NCI-H2196 (cell line): ENCODE results near the gene IGF2BP2.
"Not testable (repeated sequence)": the region's sequence is repeated elsewhere in the genome, so short reads cannot be mapped to it uniquely, and the experiment has no call there.

Experiments
- DNase-seq: peaks from one replicate; lab custom pipeline; 2025; ENCODE audit not compliant: unreplicated experiment; lab: John Stamatoyannopoulos, UW

The IGF2BP2 gene

GRCh38 chr3:185647134-185647879 is 177.5 kb downstream of the IGF2BP2 start:
- no peak for DNase-seq

DNA sequence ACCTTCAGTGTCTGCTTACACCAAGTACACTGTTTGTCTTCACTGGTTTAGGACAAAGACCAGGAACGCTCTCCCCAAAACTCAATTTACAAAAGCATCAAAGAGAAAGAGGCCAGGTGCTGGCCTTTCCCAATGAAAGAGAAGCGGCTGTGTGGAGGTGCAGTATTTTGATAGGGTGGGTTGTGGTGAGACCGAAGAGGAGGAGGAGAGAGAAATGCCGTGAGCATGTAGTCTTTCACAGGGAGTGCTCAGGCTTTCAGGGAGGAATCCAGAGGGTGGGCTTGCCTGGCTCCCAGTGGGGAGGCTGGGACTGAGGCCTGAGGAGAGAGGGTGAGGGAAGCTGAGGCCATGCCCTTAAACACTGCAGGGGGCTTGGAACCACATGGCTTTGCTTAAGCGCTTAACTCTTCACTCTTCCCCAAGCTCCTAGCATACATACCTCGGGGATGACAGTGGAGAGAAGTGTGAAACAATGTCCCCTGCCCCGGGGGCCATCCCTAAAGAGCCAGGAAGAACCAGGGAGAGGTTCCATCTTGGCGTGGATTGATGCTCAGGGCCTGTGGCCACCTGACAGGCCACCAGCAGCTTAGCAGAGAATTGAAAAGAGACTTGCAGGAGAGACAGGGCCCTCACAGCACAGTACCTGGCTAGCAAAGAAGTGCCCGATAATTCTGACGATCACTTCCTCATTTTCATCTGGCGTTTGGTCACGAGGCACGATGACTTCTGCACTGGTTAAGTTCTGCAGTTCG is 178.3 kb downstream of the IGF2BP2 start:
- DNase-seq, result no peak

DNA sequence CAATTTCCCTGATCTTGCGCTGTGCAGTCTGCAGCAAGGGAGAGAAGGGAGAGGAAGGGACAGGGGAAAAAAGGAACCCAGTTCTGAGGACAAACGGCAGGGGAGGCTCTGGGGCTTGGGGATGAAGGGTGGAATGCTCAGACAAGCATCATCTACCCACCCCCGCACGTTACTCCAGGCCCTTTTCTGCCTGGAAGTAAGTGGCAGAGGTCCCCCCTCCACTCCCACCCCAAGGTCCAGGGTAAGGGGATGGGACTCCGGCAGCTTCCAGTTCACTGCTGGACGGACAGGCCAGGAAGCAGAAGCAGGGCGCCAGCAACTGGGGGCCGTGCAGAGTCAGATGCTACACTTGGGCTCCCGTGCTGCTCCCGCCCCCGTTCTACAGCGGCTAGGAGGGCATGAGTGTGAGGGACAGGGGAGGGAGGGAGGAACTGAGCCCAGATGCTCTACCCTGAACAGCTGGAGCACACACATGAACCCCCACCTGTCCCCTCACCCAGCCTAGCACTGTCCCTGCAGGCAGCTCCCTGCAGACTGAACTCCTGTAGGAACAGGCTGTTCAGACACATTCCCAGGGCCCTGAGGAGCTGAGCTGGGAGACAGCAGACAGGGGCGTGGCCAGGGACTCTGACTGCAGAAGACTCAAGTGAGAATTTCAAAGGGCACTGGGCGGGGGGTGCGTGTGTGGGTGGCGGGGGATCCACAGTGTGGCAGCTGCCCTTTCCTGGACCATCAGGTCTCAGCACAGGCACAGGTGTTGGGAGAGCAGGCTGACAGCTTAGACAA is 179.1 kb downstream of the IGF2BP2 start:
- DNase-seq, result no peak

GRCh38 chr3:185645191-185645590 is 179.7 kb downstream of the IGF2BP2 start:
- not testable (repeated sequence) for DNase-seq

DNA sequence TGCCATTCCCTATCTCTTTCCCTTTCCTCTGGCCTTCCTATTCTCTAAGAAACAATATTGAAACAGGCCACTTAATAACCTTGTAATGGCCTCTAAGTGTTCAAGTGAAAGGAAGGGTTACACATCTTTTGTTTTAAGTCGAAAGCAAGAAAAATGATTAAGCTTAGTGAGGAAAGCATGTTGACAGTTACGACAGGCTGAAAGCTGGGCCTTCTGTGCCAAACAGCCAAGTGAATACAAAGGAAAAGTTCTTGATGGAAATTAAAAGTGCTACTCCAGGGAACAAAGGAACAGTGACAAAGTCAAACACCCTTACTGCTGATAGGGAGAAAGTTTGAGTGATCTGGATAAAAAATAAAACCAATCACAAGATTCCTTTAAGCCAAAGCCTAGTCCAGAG is 184.5 kb downstream of the IGF2BP2 start:
- no peak for DNase-seq

GRCh38 chr3:185639632-185640206 is 185.1 kb downstream of the IGF2BP2 start:
- DNase-seq, result no peak

- DNase-seq, result not testable (repeated sequence)
Measured at GRCh38 chr3:185638651-185639050, 186.2 kb downstream of the IGF2BP2 start.

- no peak for DNase-seq
Measured at GRCh38 chr3:185637388-185637787, 187.5 kb downstream of the IGF2BP2 start.

DNA sequence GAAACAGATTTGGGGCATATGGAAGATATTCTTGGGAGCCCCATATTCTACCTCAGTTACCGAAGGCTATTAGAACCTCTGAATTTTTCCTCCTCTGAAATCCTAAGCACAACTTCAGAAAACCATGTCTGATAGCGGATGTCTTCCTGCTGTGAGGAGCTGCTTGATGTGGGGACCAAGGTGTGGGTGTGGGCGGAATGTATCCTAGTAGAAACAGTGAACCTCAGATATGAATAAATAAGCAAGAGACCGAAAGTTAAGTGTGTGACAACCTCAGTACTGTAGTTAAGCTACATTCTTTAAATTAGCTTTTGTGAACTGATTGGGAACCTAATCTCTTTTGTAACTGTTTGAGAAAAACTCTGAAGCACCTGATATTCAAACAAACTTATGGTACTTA is 191.8 kb downstream of the IGF2BP2 start:
- no peak for DNase-seq

DNA sequence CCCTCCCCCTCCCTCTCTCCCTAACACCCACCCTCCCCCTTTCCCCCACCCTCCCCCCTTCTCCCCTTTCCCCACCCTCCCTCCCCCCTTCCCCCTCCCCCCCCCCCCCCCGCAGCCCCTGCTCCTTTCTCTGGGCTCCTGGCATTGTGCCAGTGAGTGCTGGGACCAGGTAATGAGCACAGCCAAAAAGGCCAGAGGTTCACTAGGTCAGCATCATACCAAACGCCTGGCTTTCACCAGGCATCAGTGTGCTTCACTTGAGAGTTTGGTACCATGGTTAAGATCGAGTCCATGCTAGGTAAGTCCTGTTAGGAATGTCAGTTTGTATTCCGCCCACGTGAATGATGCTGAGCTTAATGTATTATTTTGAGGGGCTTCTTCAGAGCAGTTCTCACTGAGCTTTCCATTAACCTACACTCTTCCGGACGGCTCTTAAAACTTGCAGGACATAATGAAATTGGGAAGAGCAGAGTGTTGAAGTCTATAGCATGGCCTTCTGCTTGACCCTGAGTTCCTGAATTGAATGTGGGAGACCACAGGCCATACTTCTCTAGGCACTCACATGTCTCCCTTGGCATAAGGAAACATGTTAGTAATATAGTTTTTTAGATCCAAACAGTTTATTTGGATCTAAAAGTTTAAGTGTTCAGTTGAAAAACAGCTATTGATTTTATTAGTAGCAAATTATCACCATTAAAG is 193.2 kb downstream of the IGF2BP2 start:
- DNase-seq, result no peak

- no peak for DNase-seq
Measured at GRCh38 chr3:185631108-185631507, 193.7 kb downstream of the IGF2BP2 start.

DNA sequence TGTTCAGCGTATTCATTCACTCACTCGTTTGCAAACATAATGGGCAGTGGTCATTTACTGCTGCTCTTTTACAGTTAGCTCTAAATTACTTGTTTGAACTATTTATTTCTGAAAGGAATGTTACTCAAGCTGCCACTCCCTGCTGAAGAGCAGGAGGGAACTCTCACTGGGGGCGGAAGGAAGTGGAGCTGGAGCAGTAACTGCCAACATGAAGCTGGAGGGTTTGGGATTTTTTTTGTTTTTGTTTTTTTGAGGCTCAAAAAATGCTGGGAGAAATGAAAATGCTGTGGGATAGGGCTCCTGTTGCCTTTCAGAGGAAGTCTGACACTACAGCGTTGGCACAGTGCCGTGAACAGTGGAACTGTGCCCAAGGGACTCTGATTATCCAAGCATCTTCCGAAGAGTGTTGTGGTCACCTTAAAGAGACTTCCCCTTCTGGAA is 194.6 kb downstream of the IGF2BP2 start:
- no peak for DNase-seq

DNA sequence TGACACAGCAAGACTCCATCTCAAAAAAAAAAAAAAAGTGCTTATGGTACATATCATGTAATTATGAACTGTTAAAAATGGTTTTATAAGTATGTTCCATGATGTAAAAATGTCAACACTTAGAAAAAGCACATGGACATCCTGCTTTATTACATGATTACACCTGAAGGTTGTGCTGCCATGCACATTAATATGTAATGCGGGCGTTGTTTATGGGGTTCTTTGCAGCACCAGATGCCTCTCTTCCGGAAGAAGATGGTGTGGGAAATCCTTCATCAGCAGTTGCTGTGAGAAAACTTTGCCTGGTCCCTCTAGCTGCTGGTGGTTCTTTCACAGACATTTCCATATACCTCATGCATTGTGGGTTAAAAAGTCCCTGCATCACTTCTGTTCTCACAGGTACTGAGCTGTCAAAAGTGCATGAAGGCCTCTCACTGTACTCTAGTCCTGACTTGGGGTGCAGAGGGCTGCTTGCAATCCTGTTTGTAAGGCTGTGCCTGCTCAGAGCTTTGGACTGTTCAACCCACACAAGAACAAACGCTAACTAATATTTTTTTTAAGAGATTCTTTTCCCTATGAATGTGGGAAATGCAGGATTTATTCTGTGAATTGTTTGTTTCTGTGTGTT is 195.2 kb downstream of the IGF2BP2 start:
- DNase-seq, result no peak

GRCh38 chr3:185625784-185626183 is 199.1 kb downstream of the IGF2BP2 start:
- no peak for DNase-seq

- no peak for DNase-seq
Measured at GRCh38 chr3:185623939-185624665, 200.7 kb downstream of the IGF2BP2 start.

DNA sequence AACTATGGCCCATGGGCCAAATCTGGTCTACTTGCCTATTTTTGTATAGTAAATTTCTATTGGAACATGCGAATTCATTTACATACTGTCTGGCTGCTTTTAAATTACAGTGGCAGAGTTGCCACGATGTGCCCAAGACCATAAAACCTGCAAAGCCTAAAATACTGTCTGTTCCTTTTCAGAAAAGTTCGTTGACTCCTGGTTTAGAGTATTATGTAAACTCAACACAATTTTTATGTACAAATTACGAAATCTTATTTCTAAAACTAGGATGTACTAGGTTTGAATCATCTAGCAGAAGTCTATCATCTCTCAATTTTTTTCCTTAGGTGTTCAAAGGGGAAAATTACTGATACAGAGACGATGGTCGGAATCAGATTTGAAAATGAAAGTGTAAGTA is 211.8 kb downstream of the IGF2BP2 start:
- no peak for DNase-seq

DNA sequence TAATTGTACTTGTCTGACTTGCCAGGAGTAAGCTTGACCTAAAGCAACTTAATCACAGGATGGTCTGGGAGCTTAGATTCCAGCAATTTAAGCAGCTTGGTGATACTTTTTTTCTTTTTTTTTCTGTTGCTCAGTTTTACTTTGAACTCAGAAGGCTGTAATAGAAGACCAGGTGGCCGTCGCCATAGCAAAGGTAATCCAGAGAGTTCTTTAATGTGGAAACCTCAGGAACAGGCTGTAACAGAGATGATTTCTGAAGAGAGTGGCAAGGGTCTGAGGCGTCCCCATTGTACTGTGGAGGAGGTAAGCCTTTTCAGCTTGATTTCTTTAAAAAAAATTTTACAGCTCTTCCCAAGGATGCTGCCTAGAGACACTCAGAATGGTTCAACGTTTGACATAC is 218.6 kb downstream of the IGF2BP2 start:
- no peak for DNase-seq

- DNase-seq, result no peak
Measured at GRCh38 chr3:185605566-185605965, 219.3 kb downstream of the IGF2BP2 start.

DNA sequence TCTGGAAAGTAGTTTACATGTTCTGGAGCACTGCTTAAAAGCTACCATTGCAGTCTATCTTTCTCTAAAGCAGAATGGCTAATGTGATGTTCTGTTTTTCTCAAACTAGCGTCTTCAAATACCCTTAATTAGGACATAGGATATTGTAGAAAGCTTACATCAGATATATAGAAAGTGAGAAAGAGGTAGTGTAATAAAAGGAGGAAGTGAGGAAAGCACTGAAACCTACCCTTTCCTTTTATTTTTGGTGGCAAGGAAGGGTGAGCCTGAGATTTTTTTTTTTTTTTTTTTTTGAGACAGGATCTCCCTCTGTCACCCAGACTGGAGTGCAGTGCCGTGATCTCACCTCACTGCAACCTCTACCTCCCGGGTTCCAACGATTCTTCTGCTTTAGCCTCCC is 229.3 kb downstream of the IGF2BP2 start:
- DNase-seq, result no peak

- no peak for DNase-seq
Measured at GRCh38 chr3:185594073-185594472, 230.8 kb downstream of the IGF2BP2 start.
